Measurements from ENCODE around the gene DUOXA2.

GRCh38 chr15:45088801-45089711 lies 25.1 kb upstream of the DUOXA2 start:
- no peak for TF ChIP-seq CTCF (tag by site-specific recombination; IDR thresholded peaks at IDR 0.05)
- no peak for TF ChIP-seq ZNF518A (tag by site-specific recombination; conservative IDR thresholded peaks at IDR 0.05; ENCODE audit: low read depth)
- TF ChIP-seq ZNF174 (tag by site-specific recombination; IDR thresholded peaks at IDR 0.05): no peak
- TF ChIP-seq ZNF341 (tag by site-specific recombination; IDR thresholded peaks at IDR 0.05; ENCODE audit: low read depth): no peak
- no peak for TF ChIP-seq ZNF785 (tag by site-specific recombination; IDR thresholded peaks at IDR 0.05)
- TF ChIP-seq ZBTB49 (tag by site-specific recombination; IDR thresholded peaks at IDR 0.05; ENCODE audit: low read depth): no peak
- no peak for TF ChIP-seq ZNF140 (tag by site-specific recombination; IDR thresholded peaks at IDR 0.05)

All from HEK293 (cell line).